Panc1 (cell line): ENCODE results near the gene CARHSP1. TPM values are rescaled to one million over a fixed set of nuclear protein-coding genes. Genes with fewer than 3 reads are reported as not detected.

Source experiments
- ATAC-seq: fragments of 200-7000 bp; cut with Tn5 transposase; 2 replicates; pipeline ENCODE4 v1.9.1; 2020; ENCODE audit warnings: mild to moderate bottlenecking, moderate library complexity
- BruUV-seq: library from RNA; stranded (reverse); fragments of 400-500 nt; replicated peaks from 2 replicates; lab custom pipeline; 2021; lab: Mats Ljungman, UMichigan
- CTCF ChIA-PET: fragments of 300-600 bp; sonication (Branson Sonifier 250); formaldehyde crosslinking; loops from one replicate; lab custom pipeline; 2022; ENCODE audit warnings: antibody characterized with exemption; lab: Charles Lee
- POLR2A ChIA-PET: fragments of 300-600 bp; sonication (Branson Sonifier 250); formaldehyde crosslinking; loops from one replicate; lab custom pipeline; 2022; ENCODE audit warnings: antibody characterized with exemption; lab: Charles Lee
- DNase-seq: peaks from one replicate; pipeline ENCODE4 v3.0.0-alpha.2; 2010; ENCODE audit warnings: low read depth, low spot score
- H3K27ac ChIP-seq: 2 replicates; pipeline ENCODE4 v1.5.1; 2011; ENCODE audit warnings: mild to moderate bottlenecking, low read length, inconsistent platforms
- H3K27me3 ChIP-seq: fragments of 200-500 bp; sonication (Bioruptor generic); 2 replicates; pipeline ENCODE4 v1.6.0; 2014; ENCODE audit warnings: low read length, inconsistent platforms; ENCODE audit not compliant: control insufficient read depth, insufficient read depth
- H3K36me3 ChIP-seq: fragments of 200-500 bp; sonication (Bioruptor generic); 2 replicates; pipeline ENCODE4 v1.5.1; 2014; ENCODE audit warnings: inconsistent platforms, mild to moderate bottlenecking, low read length, moderate library complexity; ENCODE audit not compliant: control insufficient read depth, insufficient read depth
- H3K4me1 ChIP-seq: 2 replicates; pipeline ENCODE4 v1.5.1; 2011; ENCODE audit warnings: inconsistent platforms, mild to moderate bottlenecking, low read length, moderate library complexity; ENCODE audit not compliant: control insufficient read depth, insufficient read depth
- H3K4me3 ChIP-seq, 2 experiments: 2 replicates each; pipeline ENCODE4 v1.5.1; 2011 to 2012; ENCODE audit warnings: low read depth in 2 of 2, low read length in 2 of 2, mild to moderate bottlenecking in 2 of 2, inconsistent platforms in 1 of 2, moderate library complexity in 1 of 2
- H3K9me3 ChIP-seq: fragments of 200-500 bp; sonication (Bioruptor generic); 2 replicates; pipeline ENCODE4 v1.5.1; 2014; ENCODE audit warnings: low read depth, mild to moderate bottlenecking, inconsistent platforms, low read length, moderate library complexity; ENCODE audit not compliant: control insufficient read depth, insufficient read depth
- CTCF ChIP-seq: fragments of 450-650 bp; IDR thresholded peaks from 2 replicates; pipeline ENCODE4 v1.5.1; 2017; ENCODE audit warnings: mild to moderate bottlenecking
- POLR2AphosphoS5 ChIP-seq: IDR thresholded peaks from 2 replicates; pipeline ENCODE4 v1.6.1; 2012; ENCODE audit warnings: mild to moderate bottlenecking, low read depth, low read length, moderate library complexity
- REST ChIP-seq, 2 experiments: IDR thresholded peaks; 2 replicates each; pipeline ENCODE4 v1.6.1; 2011 to 2012; ENCODE audit warnings: low read depth in 2 of 2, control low read depth in 1 of 2, low read length in 1 of 2, mild to moderate bottlenecking in 1 of 2, moderate library complexity in 1 of 2; ENCODE audit not compliant: insufficient read depth in 1 of 2
- SIN3A ChIP-seq: IDR thresholded peaks from 2 replicates; pipeline ENCODE4 v1.6.1; 2012; ENCODE audit warnings: low read depth, mild to moderate bottlenecking, low read length, moderate library complexity, borderline replicate concordance; ENCODE audit not compliant: insufficient read depth
- TCF7L2 ChIP-seq: IDR thresholded peaks from 2 replicates; pipeline ENCODE4 v1.6.1; 2011; ENCODE audit warnings: mild to moderate bottlenecking, low read depth, low read length, inconsistent platforms
- in situ Hi-C: cut with HindIII; loops from 2 replicates; pipeline ENCODE4 v1.10.0; 2016; ENCODE audit warnings: low sequenced_read_pairs, low pct_unique_long_range_greater_than_20kb
- intact Hi-C: fragments of 100-400 bp; cut with micrococcal nuclease; formaldehyde crosslinking; loops from one replicate; pipeline ENCODE4 v1.10.0; 2022; ENCODE audit not compliant: unreplicated experiment
- total RNA-seq: library from RNA; stranded (reverse); gene quantifications from one replicate; pipeline ENCODE4 v1.2.1, GENCODE V29; 2021; ENCODE audit not compliant: unreplicated experiment

Gene CARHSP1
- total RNA-seq, 1 experiment from 2014 or later = 158 TPM

- H3K36me3 ChIP-seq = peaks cover 3% of the 10 kb centered on the region; the same call in 1 of the 2 replicates
- no peak for DNase-seq
- peak overlapping the region; percentile 81 to 86 for H3K4me3 ChIP-seq
- no peak for TF ChIP-seq POLR2AphosphoS5
- no peak for TF ChIP-seq TCF7L2
- no peak; the same call in 1 of the 2 replicates for TF ChIP-seq SIN3A
- TF ChIP-seq REST (IDR thresholded peaks at IDR 0.05; ENCODE audit: insufficient read depth in 1 of 2, low read depth in 2 of 2, low read length in 1 of 2) = no peak
- no peak for TF ChIP-seq CTCF
- no TSS peak for BruUV-seq
- peaks cover 60% of the 10 kb centered on the region for H3K4me1 ChIP-seq
- in situ Hi-C loops = no loop called here
- peak overlapping the region; percentile 96 for H3K27ac ChIP-seq
- no peaks in the 10 kb centered on the region for H3K27me3 ChIP-seq
- ChIA-PET CTCF (no interaction called here), POLR2A (no interaction called here)
- intact Hi-C loops = loop anchor here (10.0 kb wide), 2 partner anchors 268 to 292 kb away; no protein-coding TSS in a partner anchor
- ATAC-seq = no peak
- H3K9me3 ChIP-seq = no peaks in the 10 kb centered on the region
Observed at GRCh38 chr16:8866884-8867215, 2.0 kb downstream of the CARHSP1 start.

- Histone ChIP-seq H3K4me3 (peak overlapping the region; percentile 81 to 86), H3K27me3 (no peaks in the 10 kb centered on the region), H3K36me3 (peaks cover 3% of the 10 kb centered on the region; the same call in 1 of the 2 replicates), H3K9me3 (no peaks in the 10 kb centered on the region), H3K4me1 (peaks cover 64% of the 10 kb centered on the region), H3K27ac (peak overlapping the region; percentile 96)
- POLR2A ChIA-PET = no interaction called here
- TF ChIP-seq CTCF (no peak), SIN3A (no peak)
- ATAC-seq = no peak
- no TSS peak for BruUV-seq
- intact Hi-C loops = loop anchor here (10.0 kb wide), 2 partner anchors 268 to 292 kb away; no protein-coding TSS in a partner anchor
- in situ Hi-C loops = no loop called here
- DNase-seq = no peak
- CTCF ChIA-PET = no interaction called here
Observed at GRCh38 chr16:8866118-8866883, 2.5 kb downstream of the CARHSP1 start.
